Measurements from ENCODE around the gene GGPS1. TPM values are rescaled to one million over a fixed set of nuclear protein-coding genes. Genes with fewer than 3 reads are reported as not detected.
A peak's percentile ranks its signal among the peaks of the same experiment; 100 is the strongest.
"Not testable (repeated sequence)": the region's sequence is repeated elsewhere in the genome, so short reads cannot be mapped to it uniquely, and the experiment has no call there.

The GGPS1 gene
- total RNA-seq, 4 donors from 2014 or later: 24.3 to 42.7 (median 33.2) TPM

DNA sequence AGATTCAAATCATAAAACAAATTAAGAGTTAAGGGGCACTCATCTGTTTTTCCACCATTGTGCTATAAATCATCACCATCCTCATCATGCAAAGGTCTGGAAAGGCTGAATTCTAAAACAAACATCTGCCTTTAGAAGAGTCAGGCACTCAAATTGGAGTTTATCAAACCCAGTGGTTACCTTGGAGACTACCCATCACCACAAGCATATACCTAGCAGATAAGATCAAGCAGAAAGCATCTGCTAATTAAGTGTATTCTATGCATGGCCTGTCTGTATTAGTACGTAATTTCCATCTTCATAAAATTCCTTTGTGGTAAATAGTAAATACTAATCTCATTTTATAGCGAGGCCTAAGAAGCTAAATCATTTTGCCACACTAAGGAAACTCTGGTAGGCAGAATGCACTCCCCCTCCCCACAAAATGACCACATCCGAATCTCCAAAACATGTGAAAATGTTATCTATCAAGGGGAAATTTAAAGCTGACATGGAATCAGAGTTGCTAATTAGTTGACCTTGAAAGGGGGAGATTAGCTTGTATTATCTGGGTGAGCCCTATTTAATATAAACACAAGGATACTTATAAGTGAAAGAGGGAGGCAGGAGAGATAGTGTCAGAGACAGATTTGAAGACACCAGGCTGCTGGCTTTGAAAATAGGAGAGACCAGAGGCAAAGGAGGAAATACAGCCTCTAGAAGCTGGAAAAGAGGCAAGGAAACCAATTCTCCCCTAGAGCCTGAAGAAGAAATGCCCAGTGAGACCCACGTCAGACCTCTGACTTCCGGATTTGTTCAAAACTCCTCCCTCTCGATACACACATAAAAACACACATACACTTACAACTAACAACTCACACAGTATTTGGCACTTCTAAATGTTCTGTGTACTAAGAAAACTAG lies 23.6 kb upstream of the GGPS1 start:
- WGBS, 2 donors: 59 to 61% methylated on average over 6 of the region's 6 CpGs

DNA sequence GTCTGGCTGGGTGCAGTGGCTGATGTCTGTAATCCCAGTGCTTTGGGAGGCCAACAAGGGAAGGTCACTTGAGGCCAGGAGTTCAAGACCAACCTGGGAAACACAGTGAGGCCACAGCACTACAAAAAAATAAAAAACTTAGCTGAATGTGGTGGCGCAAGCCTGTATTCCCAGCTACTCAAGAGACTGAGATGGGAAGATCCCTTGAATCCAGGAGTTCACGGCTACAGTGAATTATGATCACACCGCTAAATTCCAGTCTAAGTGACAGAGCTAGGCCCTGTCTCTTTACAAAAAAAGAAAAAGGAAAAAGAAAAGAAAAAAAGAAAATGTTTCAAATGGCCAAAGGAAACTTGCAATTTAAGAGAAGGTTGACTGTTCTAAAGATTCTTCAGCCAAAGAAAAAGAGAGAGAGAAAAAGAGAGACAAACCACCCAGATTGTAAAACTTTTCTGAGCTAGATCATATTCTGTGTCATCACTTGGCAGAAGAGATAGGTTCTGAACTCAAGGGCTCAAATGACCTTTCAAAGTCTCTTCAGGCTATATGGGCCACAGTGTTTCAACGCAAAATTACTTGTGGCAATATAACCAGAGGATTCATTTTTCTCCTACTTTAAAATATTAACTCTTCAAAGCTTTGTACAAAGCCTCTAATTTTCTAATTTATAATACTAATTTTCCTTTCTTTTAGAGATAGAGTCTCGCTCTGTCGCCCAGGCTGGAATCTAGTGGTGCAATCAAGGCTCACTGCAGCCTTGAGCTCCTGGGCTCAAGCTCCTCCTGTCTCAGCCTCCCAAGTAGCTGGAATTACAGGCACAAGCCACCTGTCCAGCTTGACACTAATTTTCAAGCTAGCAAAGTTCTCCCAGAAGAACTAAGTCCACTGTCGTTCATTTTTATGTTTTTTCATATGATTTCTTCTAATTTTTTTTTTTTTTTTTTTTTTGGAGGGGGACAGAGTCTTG lies 20.9 kb upstream of the GGPS1 start:
- Histone ChIP-seq H3K4me1 (peaks cover 31 to 34% of the 10 kb centered on the region in 2 donors), H3K9me3 (no peaks in the 10 kb centered on the region), H3K27me3 (no peaks in the 10 kb centered on the region), H3K27ac (peak overlapping the region in 1 of 3 donors; percentile 20), H3K4me3 (replicated peaks in 1 of 3) (no peak overlapping the region), H3K36me3 (no peaks in the 10 kb centered on the region)
- WGBS, 2 donors: 77 to 93% methylated on average over 7 of the region's 7 CpGs
- intact Hi-C loops (cut with DNase I): no loop called here
- TF ChIP-seq POLR2A (IDR thresholded peaks at IDR 0.05): no peak
- TF ChIP-seq, protein P1, sequence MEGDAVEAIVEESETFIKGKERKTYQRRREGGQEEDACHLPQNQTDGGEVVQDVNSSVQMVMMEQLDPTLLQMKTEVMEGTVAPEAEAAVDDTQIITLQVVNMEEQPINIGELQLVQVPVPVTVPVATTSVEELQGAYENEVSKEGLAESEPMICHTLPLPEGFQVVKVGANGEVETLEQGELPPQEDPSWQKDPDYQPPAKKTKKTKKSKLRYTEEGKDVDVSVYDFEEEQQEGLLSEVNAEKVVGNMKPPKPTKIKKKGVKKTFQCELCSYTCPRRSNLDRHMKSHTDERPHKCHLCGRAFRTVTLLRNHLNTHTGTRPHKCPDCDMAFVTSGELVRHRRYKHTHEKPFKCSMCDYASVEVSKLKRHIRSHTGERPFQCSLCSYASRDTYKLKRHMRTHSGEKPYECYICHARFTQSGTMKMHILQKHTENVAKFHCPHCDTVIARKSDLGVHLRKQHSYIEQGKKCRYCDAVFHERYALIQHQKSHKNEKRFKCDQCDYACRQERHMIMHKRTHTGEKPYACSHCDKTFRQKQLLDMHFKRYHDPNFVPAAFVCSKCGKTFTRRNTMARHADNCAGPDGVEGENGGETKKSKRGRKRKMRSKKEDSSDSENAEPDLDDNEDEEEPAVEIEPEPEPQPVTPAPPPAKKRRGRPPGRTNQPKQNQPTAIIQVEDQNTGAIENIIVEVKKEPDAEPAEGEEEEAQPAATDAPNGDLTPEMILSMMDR (IDR thresholded peaks at IDR 0.05): no peak
- no peak for DNase-seq

More for the DNA sequence above, 23.6 kb upstream of the GGPS1 start:
- no peak for DNase-seq
- no peaks in the 10 kb centered on the region for H3K27me3 ChIP-seq
- no peaks in the 10 kb centered on the region for H3K36me3 ChIP-seq
- H3K9me3 ChIP-seq: no peaks in the 10 kb centered on the region
- H3K27ac ChIP-seq: peak overlapping the region in 1 of 3 donors; percentile 47
- intact Hi-C loops (cut with DNase I): no loop called here
- peaks cover 15 to 22% of the 10 kb centered on the region in 2 donors for H3K4me1 ChIP-seq
- TF ChIP-seq, protein P1 (IDR thresholded peaks at IDR 0.05): no peak
- H3K4me3 ChIP-seq (replicated peaks in 1 of 3): no peak overlapping the region

DNA sequence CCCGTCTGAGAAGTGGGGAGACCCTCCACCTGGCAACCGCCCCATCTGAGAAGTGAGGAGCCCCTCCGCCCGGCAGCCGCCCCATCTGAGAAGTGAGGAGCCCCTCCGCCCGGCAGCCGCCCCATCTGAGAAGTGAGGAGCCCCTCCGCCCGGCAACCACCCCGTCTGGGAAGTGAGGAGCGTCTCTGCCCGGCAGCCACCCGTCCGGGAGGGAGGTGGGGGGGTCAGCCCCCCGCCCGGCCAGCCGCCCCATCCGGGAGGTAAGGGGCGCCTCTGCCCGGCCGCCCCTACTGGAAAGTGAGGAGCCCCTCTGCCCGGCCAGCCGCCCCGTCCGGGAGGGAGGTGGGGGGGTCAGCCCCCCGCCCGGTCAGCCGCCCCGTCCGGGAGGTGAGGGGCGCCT lies 19.2 kb upstream of the GGPS1 start:
- H3K27me3 ChIP-seq; H3K27ac ChIP-seq; H3K9me3 ChIP-seq; H3K36me3 ChIP-seq; DNase-seq; H3K4me3 ChIP-seq (replicated peaks in 1 of 3); intact Hi-C loops (cut with DNase I): not testable (repeated sequence)
- H3K4me1 ChIP-seq: peaks cover 43 to 52% of the 10 kb centered on the region in 2 donors
- WGBS, 2 donors: 100% methylated on average over 1 of the region's 32 CpGs; no CpG with 5 or more reads in 1 of the 2 donors

DNA sequence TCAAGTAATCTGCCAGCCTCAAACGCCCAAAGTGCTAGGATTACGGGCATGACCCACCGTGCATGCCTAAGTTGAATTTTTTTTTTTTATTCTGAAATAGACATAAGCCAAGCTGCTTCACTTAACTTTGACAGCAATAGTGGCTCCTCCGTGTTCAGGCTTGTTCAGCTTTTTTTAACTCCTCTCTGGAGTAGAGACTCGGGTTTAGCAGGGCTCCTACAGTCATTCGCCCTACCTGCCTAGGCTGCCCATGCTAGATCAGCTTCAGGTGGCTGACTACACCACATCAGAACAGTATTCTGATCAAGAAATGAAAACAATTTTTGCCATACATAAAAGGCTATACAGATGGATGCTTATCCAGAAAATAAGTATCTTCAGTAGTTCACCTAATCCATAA lies 15.1 kb upstream of the GGPS1 start:
- no peak for DNase-seq
- peaks cover 25 to 48% of the 10 kb centered on the region in 2 donors for H3K4me1 ChIP-seq
- H3K4me3 ChIP-seq (replicated peaks in 1 of 3): no peak overlapping the region
- H3K27me3 ChIP-seq: no peaks in the 10 kb centered on the region
- H3K9me3 ChIP-seq: no peaks in the 10 kb centered on the region
- no peak overlapping the region for H3K27ac ChIP-seq
- H3K36me3 ChIP-seq: no peaks in the 10 kb centered on the region
- WGBS, 2 donors: 65 to 68% methylated on average over 6 of the region's 6 CpGs
- intact Hi-C loops (cut with DNase I): no loop called here
- TF ChIP-seq, protein P1 (IDR thresholded peaks at IDR 0.05): no peak

DNA sequence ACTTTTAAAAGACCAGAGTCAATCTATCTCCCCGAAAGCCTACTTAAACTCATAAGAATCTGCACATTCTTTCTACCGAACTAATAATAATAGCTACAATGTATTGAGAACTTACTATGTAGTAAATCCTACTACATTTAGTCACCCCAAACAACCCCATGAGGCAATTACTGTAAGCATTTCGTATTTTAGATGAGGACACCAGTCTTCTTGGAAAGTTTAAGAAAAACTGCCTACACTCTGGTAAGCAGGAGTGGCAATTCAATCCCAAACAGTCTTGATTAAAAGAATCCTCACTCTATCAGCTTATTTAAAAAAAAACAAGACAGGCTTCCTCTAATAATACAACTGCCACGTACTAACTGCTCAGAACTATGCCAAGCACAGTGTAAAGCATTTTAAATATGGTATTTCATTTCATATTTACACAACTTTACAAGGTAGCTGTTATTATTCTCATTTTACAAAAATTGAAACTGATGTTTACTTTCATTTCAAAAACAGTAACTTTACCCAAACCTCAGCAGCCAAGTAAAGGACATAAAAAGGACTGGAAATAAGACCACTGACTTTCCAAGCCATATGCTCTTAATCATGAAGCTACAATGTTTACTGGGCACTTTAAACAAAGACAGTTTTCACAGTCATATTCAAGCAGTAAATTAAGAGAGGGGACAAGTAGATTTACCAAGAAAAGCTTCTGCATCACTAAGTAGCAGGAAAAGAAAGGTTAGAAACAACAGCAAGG lies 14.3 kb upstream of the GGPS1 start:
- no peaks in the 10 kb centered on the region for H3K27me3 ChIP-seq
- 46 to 50% methylated on average over 4 of the region's 4 CpGs for WGBS, 2 donors
- H3K27ac ChIP-seq: peak overlapping the region in 1 of 3 donors; percentile 38
- H3K9me3 ChIP-seq: no peaks in the 10 kb centered on the region
- peaks cover 29 to 48% of the 10 kb centered on the region in 2 donors for H3K4me1 ChIP-seq
- DNase-seq: no peak
- no peak for TF ChIP-seq POLR2A (IDR thresholded peaks at IDR 0.05)
- TF ChIP-seq, protein P1 (IDR thresholded peaks at IDR 0.05): no peak
- H3K4me3 ChIP-seq (replicated peaks in 1 of 3): no peak overlapping the region
- intact Hi-C loops (cut with DNase I): no loop called here
- H3K36me3 ChIP-seq: no peaks in the 10 kb centered on the region
